HTR-8/SVneo (cell line): Measurements from ENCODE around the gene BMPER.

ENCODE experiments used
- DNase-seq: peaks from one replicate; pipeline ENCODE4 v3.0.0; 2011; ENCODE audit warnings: low spot score, mixed read lengths; ENCODE audit not compliant: insufficient read length
- FAIRE-seq: peaks from 2 replicates; lab custom pipeline; 2011; peaks lifted over from hg19 to GRCh38; lab: Jason Lieb, UNC

BMPER gene

DNA sequence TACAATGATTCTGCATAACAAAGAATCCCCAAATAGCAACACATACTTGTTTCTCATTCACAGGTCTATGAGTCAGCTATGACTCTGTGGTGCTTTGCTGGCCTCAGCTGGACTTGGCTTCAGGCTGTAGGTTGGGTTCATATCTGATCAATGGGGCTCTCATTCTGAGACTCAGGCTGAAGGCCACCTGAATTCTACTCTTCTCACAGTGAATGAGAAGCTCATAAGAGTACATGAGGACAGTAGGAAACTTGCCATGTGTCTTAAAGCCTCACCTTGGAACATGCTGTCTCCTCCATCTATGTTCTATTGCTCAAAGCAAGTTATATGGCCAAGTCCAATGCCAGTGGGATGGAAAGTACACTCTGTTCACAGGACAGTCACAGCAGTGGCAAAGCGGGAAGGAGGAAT is 292.9 kb downstream of the BMPER start:
- DNase-seq (no peak), FAIRE-seq (no peak)
